HepG2 (cell line): ENCODE results near the gene PSMD3. TPM values are rescaled to one million over a fixed set of nuclear protein-coding genes. Genes with fewer than 3 reads are reported as not detected.

ENCODE experiments used
- ATAC-seq: fragments of 200-7000 bp; cut with Tn5 transposase; 3 replicates; pipeline ENCODE4 v1.9.1; 2020; ENCODE audit warnings: mild to moderate bottlenecking, moderate library complexity
- BruUV-seq: library from RNA; stranded (reverse); fragments of 400-500 nt; replicated peaks from 2 replicates; lab custom pipeline; 2021; lab: Mats Ljungman, UMichigan
- CTCF ChIA-PET: fragments of 300-600 bp; formaldehyde crosslinking; extraction: SDS; loops from one replicate; lab custom pipeline; 2021; ENCODE audit warnings: low total read pairs, inconsistent platforms, low intra/inter-chr PET ratio; lab: Yijun Ruan, JAX
- POLR2A ChIA-PET: fragments of 350-600 bp; sonication (Branson Sonifier 250); formaldehyde crosslinking; loops from one replicate; lab custom pipeline; 2020; ENCODE audit warnings: antibody characterized with exemption, inconsistent platforms; lab: Yijun Ruan, JAX
- DNase-seq: peaks from one replicate; pipeline ENCODE4 v3.0.0-alpha.2; 2015; ENCODE audit warnings: low spot score
- FAIRE-seq: peaks from 3 replicates; lab custom pipeline; 2011; peaks lifted over from hg19 to GRCh38; lab: Jason Lieb, UNC
- H2AFZ ChIP-seq: one replicate; pipeline ENCODE4 v1.6.1; 2011; ENCODE audit warnings: low read length, inconsistent platforms
- H3K27ac ChIP-seq: fragments of 300-600 bp; 3 replicates; pipeline ENCODE4 v1.8.0; 2011; ENCODE audit warnings: mixed run types, mild to moderate bottlenecking, mixed read lengths, low read length, inconsistent platforms; ENCODE audit not compliant: insufficient read depth; ENCODE audit errors: extremely low read length
- H3K27me3 ChIP-seq, 2 experiments: fragments of 200-600 bp in 1 of 2; 2 replicates in 1 of 2; 3 replicates in 1 of 2; pipeline versions ENCODE4 v1.6.0 to v1.8.0; 2011; ENCODE audit warnings: low read length in 2 of 2, mild to moderate bottlenecking in 2 of 2, moderate library complexity in 2 of 2, inconsistent platforms in 1 of 2; ENCODE audit not compliant: insufficient read depth in 2 of 2, control insufficient read depth in 1 of 2
- H3K36me3 ChIP-seq, 2 experiments: fragments of 200-600 bp in 1 of 2; replicated peaks in 1 of 2; 2 replicates in 1 of 2; 3 replicates in 1 of 2; pipeline versions ENCODE4 v1.5.1 to v1.8.0; 2011; ENCODE audit warnings: low read length in 2 of 2, inconsistent platforms in 1 of 2; ENCODE audit not compliant: insufficient read depth in 2 of 2, control insufficient read depth in 1 of 2
- H3K4me1 ChIP-seq: 2 replicates; pipeline ENCODE4 v1.5.1; 2012; ENCODE audit warnings: low read length, inconsistent platforms; ENCODE audit not compliant: insufficient read depth
- H3K4me2 ChIP-seq: 2 replicates; pipeline ENCODE4 v1.6.0; 2011; ENCODE audit warnings: low read depth, low read length, inconsistent platforms
- H3K4me3 ChIP-seq, 3 experiments: fragments of 200-600 bp in 1 of 3; sonication (generic), shearing (Covaris generic) in 1 of 3; replicated peaks in 1 of 3; 2 replicates each; pipeline ENCODE4 v1.5.1; 2011 to 2016; ENCODE audit warnings: low read length in 3 of 3, inconsistent platforms in 2 of 3, low read depth in 2 of 3, mild to moderate bottlenecking in 2 of 3, control low read depth in 1 of 3, mixed read lengths in 1 of 3; ENCODE audit not compliant: insufficient read depth in 1 of 3
- H3K79me2 ChIP-seq: one replicate; pipeline ENCODE4 v1.6.1; 2011; ENCODE audit warnings: low read length, inconsistent platforms; ENCODE audit not compliant: insufficient read depth
- H3K9ac ChIP-seq: 2 replicates; pipeline ENCODE4 v1.6.0; 2011; ENCODE audit warnings: mild to moderate bottlenecking, low read depth, low read length, inconsistent platforms; ENCODE audit not compliant: insufficient read depth
- H3K9me3 ChIP-seq: 2 replicates; pipeline ENCODE4 v1.5.1; 2012; ENCODE audit warnings: mild to moderate bottlenecking, low read length
- H4K20me1 ChIP-seq: 2 replicates; pipeline ENCODE4 v1.6.0; 2011; ENCODE audit warnings: inconsistent platforms, mild to moderate bottlenecking, low read length, moderate library complexity; ENCODE audit not compliant: insufficient read depth
- CBX2 ChIP-seq, 2 experiments: fragments of 200-600 bp in 1 of 2; sonication (generic); formaldehyde crosslinking in 1 of 2; IDR thresholded peaks; 2 replicates each; pipeline versions ENCODE4 v1.7.0 to v1.8.1; 2018 to 2022; ENCODE audit warnings: low read depth in 2 of 2, low read length in 1 of 2, mild to moderate bottlenecking in 1 of 2, missing genetic modification reagents in 1 of 2
- FOXA3 ChIP-seq: IDR thresholded peaks from 2 replicates; pipeline ENCODE4 v1.6.1; 2016; ENCODE audit warnings: missing genetic modification reagents, missing compliant biosample characterization
- HES4 ChIP-seq: sonication (generic); formaldehyde crosslinking; IDR thresholded peaks from 2 replicates; pipeline ENCODE4 v1.9.0; 2021; ENCODE audit warnings: mild to moderate bottlenecking, missing genetic modification reagents, borderline replicate concordance
- NFKBIZ ChIP-seq: IDR thresholded peaks from 2 replicates; pipeline ENCODE4 v1.6.1; 2018; ENCODE audit warnings: missing genetic modification reagents, missing compliant biosample characterization
- NRL ChIP-seq: sonication (generic); formaldehyde crosslinking; IDR thresholded peaks from 2 replicates; pipeline ENCODE4 v1.5.0; 2020; ENCODE audit warnings: missing genetic modification reagents, mild to moderate bottlenecking, moderate library complexity, borderline replicate concordance
- RXRA ChIP-seq: sonication (generic); formaldehyde crosslinking; IDR thresholded peaks from 2 replicates; pipeline ENCODE4 v1.5.1; 2020; ENCODE audit warnings: missing genetic modification reagents
- TBX3 ChIP-seq: fragments of 450-650 bp; IDR thresholded peaks from 2 replicates; pipeline ENCODE4 v1.6.1; 2017; ENCODE audit warnings: antibody characterized with exemption, mild to moderate bottlenecking, inconsistent platforms, borderline replicate concordance
- TEAD2 ChIP-seq: sonication (generic); formaldehyde crosslinking; IDR thresholded peaks from 2 replicates; pipeline ENCODE4 v1.9.0; 2021; ENCODE audit warnings: missing genetic modification reagents
- TP53 ChIP-seq: sonication (generic); formaldehyde crosslinking; conservative IDR thresholded peaks from 2 replicates; pipeline ENCODE4 v1.4.0; 2020; ENCODE audit warnings: missing genetic modification reagents
- ZNF451 ChIP-seq: sonication (generic); formaldehyde crosslinking; IDR thresholded peaks from 2 replicates; pipeline ENCODE4 v1.5.0; 2020; ENCODE audit warnings: mild to moderate bottlenecking, missing genetic modification reagents
- ZNF670 ChIP-seq: sonication (generic); formaldehyde crosslinking; IDR thresholded peaks from 2 replicates; pipeline ENCODE4 v1.8.0; 2022; ENCODE audit warnings: mild to moderate bottlenecking, missing genetic modification reagents, borderline replicate concordance
- ZNF782 ChIP-seq: sonication (generic); formaldehyde crosslinking; IDR thresholded peaks from 2 replicates; pipeline ENCODE4 v1.4.0; 2020; ENCODE audit warnings: missing genetic modification reagents, mild to moderate bottlenecking, borderline replicate concordance
- WGBS: methylation state at CpG from one replicate; pipeline ENCODE4 v1.1.6; 2017; ENCODE audit warnings: low lambda C conversion rate; 5-methylcytosine and 5-hydroxymethylcytosine counted together
- in situ Hi-C: cut with HindIII; loops from 2 replicates; pipeline ENCODE4 v1.10.0; 2017; ENCODE audit warnings: low pct_unique_long_range_greater_than_20kb; ENCODE audit not compliant: extremely low pct_ligation_motif_present
- intact Hi-C: fragments of 100-400 bp; cut with micrococcal nuclease; formaldehyde crosslinking; loops from one replicate; pipeline ENCODE4 v1.10.0; 2022; ENCODE audit not compliant: unreplicated experiment
- polyA plus RNA-seq, 8 experiments: library from polyadenylated mRNA; depleted of rRNA in 3 of 8; stranded (reverse) in 7 of 8; unstranded in 1 of 8; fragments of >200 nt; fragmentation: Illumina TruSeq in 4 of 8; extraction: Trizol in 4 of 8; gene quantifications; 2 replicates each; pipeline versions ENCODE4 v1.2.1 to v1.2.3, GENCODE V29; 2011 to 2016; ENCODE audit warnings: low read depth in 4 of 8, missing spikeins in 1 of 8, mixed read lengths in 1 of 8; ENCODE audit not compliant: insufficient read depth in 1 of 8
- total RNA-seq, 5 experiments: library from RNA; depleted of rRNA; stranded (reverse); fragments of >200 nt; fragmentation: Illumina TruSeq; extraction: Trizol; gene quantifications; 2 replicates each; pipeline ENCODE4 v1.2.3, GENCODE V29; 2016; ENCODE audit warnings: low read depth in 1 of 5
- TF ChIP-seq, protein P1 (sequence below): sonication (generic); formaldehyde crosslinking; conservative IDR thresholded peaks from 2 replicates; pipeline ENCODE4 v1.4.0; 2020; ENCODE audit warnings: missing genetic modification reagents
- TF ChIP-seq, protein P2 (sequence below): sonication (generic); formaldehyde crosslinking; IDR thresholded peaks from 2 replicates; pipeline ENCODE4 v1.5.0; 2020; ENCODE audit warnings: mild to moderate bottlenecking, low read depth, missing genetic modification reagents, borderline replicate concordance

Gene PSMD3
- total and polyA plus RNA-seq, 2 of the 13 experiments (the other 11 are each of a cell fraction or from before 2014, with no cell fraction given) = 97.4 to 146 TPM

GRCh38 chr17:39996800-39997199, 16.2 kb downstream of the PSMD3 start:
- Histone ChIP-seq H3K9me3 (no peaks in the 10 kb centered on the region), H3K36me3 (peaks cover 44 to 57% of the 10 kb centered on the region in 2 experiments), H3K4me2 (no peak overlapping the region), H3K79me2 (no peaks in the 10 kb centered on the region), H3K27me3 (no peaks in the 10 kb centered on the region), H3K27ac (no peak overlapping the region), H2AFZ (no peak overlapping the region), H4K20me1 (no peaks in the 10 kb centered on the region), H3K4me1 (no peaks in the 10 kb centered on the region), H3K4me3 (no peak overlapping the region), H3K9ac (no peak overlapping the region)
- FAIRE-seq (no peak), DNase-seq (no peak), ATAC-seq (no peak)
- in situ Hi-C loops = no loop called here
- 82% methylated on average over 6 of the region's 6 CpGs for WGBS
- CTCF ChIA-PET = no interaction called here
- no peak for TF ChIP-seq TP53 (CRISPR knock-in tag)
- TF ChIP-seq ZNF451 (CRISPR knock-in tag) = no peak
- no peak for TF ChIP-seq TBX3
- TF ChIP-seq ZNF782 (CRISPR knock-in tag) = no peak
- no peak for TF ChIP-seq NFKBIZ (CRISPR knock-in tag)
- no peak for TF ChIP-seq HES4
- TF ChIP-seq CBX2 (IDR thresholded peaks at IDR 0.05; ENCODE audit: low read depth, low read length) = no peak
- TF ChIP-seq CBX2 (CRISPR knock-in tag; IDR thresholded peaks at IDR 0.05; ENCODE audit: low read depth) = no peak
- TF ChIP-seq NRL = no peak
- TF ChIP-seq FOXA3 (CRISPR knock-in tag) = no peak
- TF ChIP-seq, protein P1, sequence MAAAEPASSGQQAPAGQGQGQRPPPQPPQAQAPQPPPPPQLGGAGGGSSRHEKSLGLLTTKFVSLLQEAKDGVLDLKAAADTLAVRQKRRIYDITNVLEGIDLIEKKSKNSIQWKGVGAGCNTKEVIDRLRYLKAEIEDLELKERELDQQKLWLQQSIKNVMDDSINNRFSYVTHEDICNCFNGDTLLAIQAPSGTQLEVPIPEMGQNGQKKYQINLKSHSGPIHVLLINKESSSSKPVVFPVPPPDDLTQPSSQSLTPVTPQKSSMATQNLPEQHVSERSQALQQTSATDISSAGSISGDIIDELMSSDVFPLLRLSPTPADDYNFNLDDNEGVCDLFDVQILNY (CRISPR knock-in tag) = no peak
- no peak for TF ChIP-seq ZNF670 (CRISPR knock-in tag)
- TF ChIP-seq RXRA (CRISPR knock-in tag) = no peak
- TF ChIP-seq, protein P2, sequence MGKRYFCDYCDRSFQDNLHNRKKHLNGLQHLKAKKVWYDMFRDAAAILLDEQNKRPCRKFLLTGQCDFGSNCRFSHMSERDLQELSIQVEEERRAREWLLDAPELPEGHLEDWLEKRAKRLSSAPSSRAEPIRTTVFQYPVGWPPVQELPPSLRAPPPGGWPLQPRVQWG = no peak
- TF ChIP-seq TEAD2 (CRISPR knock-in tag) = no peak
- no TSS peak for BruUV-seq
- POLR2A ChIA-PET = interaction anchor here (0.6 to 1.2 kb wide), 2 partner anchors 14 to 16 kb away, joined by 4 read pairs; partner anchors contain the start of gene PSMD3
- intact Hi-C loops = no loop called here
